Peyer's patch (tissue), 4 donors: Measurements from ENCODE around the gene BACH2.

Experiments used
- POLR2A ChIP-seq, 2 donors: fragments of 450-650 bp; IDR thresholded peaks; one replicate each; pipeline ENCODE4 v1.5.1; 2017; ENCODE audit warnings: antibody characterized with exemption in 2 of 2, mild to moderate bottlenecking in 2 of 2, moderate library complexity in 2 of 2
- TF ChIP-seq, protein P1 (sequence below), 6 experiments: fragments of 450-650 bp in 4 of 6; fragments of 200-600 bp in 2 of 6; sonication (generic) in 1 of 6; IDR thresholded peaks; one replicate each; pipeline ENCODE4 v1.5.1; 2017 to 2019; ENCODE audit warnings: antibody characterized with exemption in 6 of 6, mild to moderate bottlenecking in 3 of 6, moderate library complexity in 1 of 6

DNA sequence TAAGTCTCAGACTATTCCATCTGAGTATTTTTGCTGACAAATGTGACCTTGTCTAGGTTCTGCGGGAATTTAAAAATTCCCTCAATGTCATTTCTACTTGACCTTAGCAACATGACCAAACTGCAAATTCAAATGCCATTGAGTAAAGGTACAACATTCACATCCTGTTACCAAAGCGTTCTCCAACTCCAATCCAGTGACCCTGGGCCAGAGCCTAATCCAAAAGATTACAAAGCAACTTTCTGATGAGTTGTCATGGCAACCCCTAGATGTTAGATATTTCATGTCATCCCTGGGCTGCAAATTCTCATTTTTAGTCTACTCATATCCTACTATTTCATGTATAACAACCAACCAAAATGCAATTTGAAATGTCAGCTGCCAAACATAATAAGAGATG lies 65.3 kb downstream of the BACH2 start:
- TF ChIP-seq, protein P1, sequence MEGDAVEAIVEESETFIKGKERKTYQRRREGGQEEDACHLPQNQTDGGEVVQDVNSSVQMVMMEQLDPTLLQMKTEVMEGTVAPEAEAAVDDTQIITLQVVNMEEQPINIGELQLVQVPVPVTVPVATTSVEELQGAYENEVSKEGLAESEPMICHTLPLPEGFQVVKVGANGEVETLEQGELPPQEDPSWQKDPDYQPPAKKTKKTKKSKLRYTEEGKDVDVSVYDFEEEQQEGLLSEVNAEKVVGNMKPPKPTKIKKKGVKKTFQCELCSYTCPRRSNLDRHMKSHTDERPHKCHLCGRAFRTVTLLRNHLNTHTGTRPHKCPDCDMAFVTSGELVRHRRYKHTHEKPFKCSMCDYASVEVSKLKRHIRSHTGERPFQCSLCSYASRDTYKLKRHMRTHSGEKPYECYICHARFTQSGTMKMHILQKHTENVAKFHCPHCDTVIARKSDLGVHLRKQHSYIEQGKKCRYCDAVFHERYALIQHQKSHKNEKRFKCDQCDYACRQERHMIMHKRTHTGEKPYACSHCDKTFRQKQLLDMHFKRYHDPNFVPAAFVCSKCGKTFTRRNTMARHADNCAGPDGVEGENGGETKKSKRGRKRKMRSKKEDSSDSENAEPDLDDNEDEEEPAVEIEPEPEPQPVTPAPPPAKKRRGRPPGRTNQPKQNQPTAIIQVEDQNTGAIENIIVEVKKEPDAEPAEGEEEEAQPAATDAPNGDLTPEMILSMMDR (IDR thresholded peaks at IDR 0.05): no peak
- TF ChIP-seq POLR2A (IDR thresholded peaks at IDR 0.05): no peak
